Lung (tissue), 12 donors: ENCODE results near the gene GRAMD1A. TPM values are rescaled to one million over a fixed set of nuclear protein-coding genes. Genes with fewer than 3 reads are reported as not detected.
A peak's percentile ranks its signal among the peaks of the same experiment; 100 is the strongest.

ENCODE experiments used
- ATAC-seq: fragments of 200-7000 bp; cut with Tn5 transposase; one replicate; pipeline ENCODE4 v1.9.1; 2020; ENCODE audit warnings: moderate number of reproducible peaks; ENCODE audit not compliant: insufficient read depth, low FRiP score
- DNase-seq, 3 donors: peaks; one replicate each; pipeline ENCODE4 v3.0.0-alpha.2; 2013 to 2017
- H3K27ac ChIP-seq, 2 donors: one replicate each; pipeline ENCODE4 v1.5.1; 2013; ENCODE audit warnings: mild to moderate bottlenecking in 2 of 2, moderate library complexity in 2 of 2, control low read depth in 1 of 2, inconsistent platforms in 1 of 2, low read depth in 1 of 2, low read length in 1 of 2
- H3K27me3 ChIP-seq, 3 donors: one replicate each; pipeline ENCODE4 v1.5.1; 2013; ENCODE audit warnings: low read length in 2 of 3; ENCODE audit not compliant: control insufficient read depth in 3 of 3, insufficient read depth in 3 of 3
- H3K36me3 ChIP-seq, 4 donors: one replicate each; pipeline ENCODE4 v1.5.1; 2013; ENCODE audit warnings: low read length in 4 of 4, mild to moderate bottlenecking in 1 of 4, moderate library complexity in 1 of 4; ENCODE audit not compliant: control insufficient read depth in 4 of 4, insufficient read depth in 4 of 4
- H3K4me1 ChIP-seq, 5 donors: one replicate each; pipeline ENCODE4 v1.5.1; 2013; ENCODE audit warnings: low read length in 5 of 5, mild to moderate bottlenecking in 2 of 5, moderate library complexity in 1 of 5; ENCODE audit not compliant: control insufficient read depth in 5 of 5, insufficient read depth in 5 of 5
- H3K4me3 ChIP-seq: one replicate; pipeline ENCODE4 v1.5.1; 2013; ENCODE audit warnings: mild to moderate bottlenecking, control low read depth, moderate library complexity
- H3K9ac ChIP-seq, 2 donors: one replicate each; pipeline ENCODE4 v1.5.1; 2013; ENCODE audit warnings: low read length in 2 of 2, control low read depth in 1 of 2; ENCODE audit not compliant: insufficient read depth in 1 of 2
- H3K9me3 ChIP-seq, 4 donors: one replicate each; pipeline ENCODE4 v1.5.1; 2013; ENCODE audit warnings: low read length in 3 of 4, mild to moderate bottlenecking in 1 of 4, moderate library complexity in 1 of 4; ENCODE audit not compliant: control insufficient read depth in 4 of 4, insufficient read depth in 3 of 4
- WGBS, 2 donors: extraction: QIAGEN DNeasy Blood & Tissue Kit; methylation state at CpG; one replicate each; pipeline ENCODE4 v1.1.7; 2013; 5-methylcytosine and 5-hydroxymethylcytosine counted together
- polyA plus RNA-seq, 2 donors: library from polyadenylated mRNA; stranded (reverse); fragments of 200-250 nt; gene quantifications; one replicate each; pipeline ENCODE4 v1.2.1, GENCODE V29; 2013
- total RNA-seq, 2 donors: library from RNA; depleted of rRNA in 1 of 2; stranded (reverse); fragments of >200 nt in 1 of 2; gene quantifications; one replicate each; pipeline ENCODE4 v1.2.1, GENCODE V29; 2014 to 2021
- TF ChIP-seq, protein P1 (sequence below): IDR thresholded peaks from 2 replicates; pipeline ENCODE4 v1.5.1; 2012; ENCODE audit warnings: mild to moderate bottlenecking; ENCODE audit errors: control extremely low read depth, extremely low read depth
- donor health status: control.
- donor health status: control.
- donor health status: Bipolar disorder and iron deficiency.
- donor health status: healthy.
- donor health status: DM: yes; HTN: yes; CAD: no.

Gene GRAMD1A
- total and polyA plus RNA-seq, 4 donors, result 92.2 to 217 (median 133) TPM

DNA sequence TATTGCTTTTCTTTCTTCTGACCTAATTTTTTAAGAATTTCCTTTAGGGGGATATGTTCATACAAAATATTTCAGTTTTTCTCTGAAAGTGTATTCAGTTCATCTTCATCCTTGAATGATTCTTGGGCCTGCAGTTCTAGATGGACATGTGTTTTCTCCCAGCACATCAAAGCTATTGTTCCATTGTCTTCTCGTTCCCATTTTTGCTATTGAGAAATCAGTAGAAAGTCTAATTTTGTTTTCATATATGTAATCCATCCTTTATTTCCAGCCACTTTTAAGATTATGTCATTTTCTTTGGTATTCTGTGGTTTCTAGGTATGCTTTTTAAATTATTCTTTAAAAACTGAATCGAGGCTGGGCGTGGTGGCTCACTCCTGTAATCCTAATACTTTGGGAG, 15.8 kb upstream of the GRAMD1A start:
- no peak overlapping the region for H3K27ac ChIP-seq
- ATAC-seq, result no peak
- TF ChIP-seq, protein P1, sequence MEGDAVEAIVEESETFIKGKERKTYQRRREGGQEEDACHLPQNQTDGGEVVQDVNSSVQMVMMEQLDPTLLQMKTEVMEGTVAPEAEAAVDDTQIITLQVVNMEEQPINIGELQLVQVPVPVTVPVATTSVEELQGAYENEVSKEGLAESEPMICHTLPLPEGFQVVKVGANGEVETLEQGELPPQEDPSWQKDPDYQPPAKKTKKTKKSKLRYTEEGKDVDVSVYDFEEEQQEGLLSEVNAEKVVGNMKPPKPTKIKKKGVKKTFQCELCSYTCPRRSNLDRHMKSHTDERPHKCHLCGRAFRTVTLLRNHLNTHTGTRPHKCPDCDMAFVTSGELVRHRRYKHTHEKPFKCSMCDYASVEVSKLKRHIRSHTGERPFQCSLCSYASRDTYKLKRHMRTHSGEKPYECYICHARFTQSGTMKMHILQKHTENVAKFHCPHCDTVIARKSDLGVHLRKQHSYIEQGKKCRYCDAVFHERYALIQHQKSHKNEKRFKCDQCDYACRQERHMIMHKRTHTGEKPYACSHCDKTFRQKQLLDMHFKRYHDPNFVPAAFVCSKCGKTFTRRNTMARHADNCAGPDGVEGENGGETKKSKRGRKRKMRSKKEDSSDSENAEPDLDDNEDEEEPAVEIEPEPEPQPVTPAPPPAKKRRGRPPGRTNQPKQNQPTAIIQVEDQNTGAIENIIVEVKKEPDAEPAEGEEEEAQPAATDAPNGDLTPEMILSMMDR, result no peak
- no peaks in the 10 kb centered on the region for H3K9me3 ChIP-seq
- no peak overlapping the region for H3K9ac ChIP-seq
- no peaks in the 10 kb centered on the region for H3K27me3 ChIP-seq
- H3K4me1 ChIP-seq, result peaks cover 0 to 9% (median 5%) of the 10 kb centered on the region in 5 donors
- WGBS, 2 donors, result 90 to 92% methylated on average over 3 of the region's 3 CpGs
- DNase-seq, result no peak
- no peak overlapping the region for H3K4me3 ChIP-seq
- no peaks in the 10 kb centered on the region for H3K36me3 ChIP-seq

GRCh38 chr19:34985249-34986022, 14.7 kb upstream of the GRAMD1A start:
- peak; percentile 58 to 86 (median 70) for DNase-seq
- Histone ChIP-seq H3K9me3 (no peaks in the 10 kb centered on the region), H3K9ac (no peak overlapping the region), H3K4me1 (peaks cover 0 to 10% (median 5%) of the 10 kb centered on the region in 5 donors), H3K36me3 (no peaks in the 10 kb centered on the region), H3K4me3 (no peak overlapping the region), H3K27ac (peak overlapping the region in 1 of 2 donors; percentile 75), H3K27me3 (no peaks in the 10 kb centered on the region)
- 9 to 10% methylated on average over 7 of the region's 7 CpGs for WGBS, 2 donors
- no peak for ATAC-seq
- TF ChIP-seq, protein P1, result no peak

- DNase-seq (peak in 1 of 3 donors; percentile 30), ATAC-seq (no peak)
- Histone ChIP-seq H3K27ac (no peak overlapping the region), H3K9ac (no peak overlapping the region), H3K9me3 (no peaks in the 10 kb centered on the region), H3K4me1 (peaks cover 0 to 10% (median 5%) of the 10 kb centered on the region in 5 donors), H3K27me3 (no peaks in the 10 kb centered on the region), H3K4me3 (no peak overlapping the region), H3K36me3 (no peaks in the 10 kb centered on the region)
- WGBS, 2 donors, result 95 to 100% methylated on average over 1 of the region's 1 CpG
- TF ChIP-seq, protein P1, result no peak
Observed at GRCh38 chr19:34988119-34988518, 12.0 kb upstream of the GRAMD1A start.
